HG03280 (cell line): ENCODE data around the gene SLCO1C1.
"Not testable (repeated sequence)": the region's sequence is repeated elsewhere in the genome, so short reads cannot be mapped to it uniquely, and the experiment has no call there.

Source experiments
- ATAC-seq: cut with Tn5 transposase; IDR thresholded peaks from one replicate; pipeline ENCODE4 v1.9.1; 2021; ENCODE audit warnings: mild to moderate bottlenecking, moderate library complexity; ENCODE audit not compliant: unreplicated experiment

Gene SLCO1C1

GRCh38 chr12:20695232-20695631 lies at the start of gene SLCO1C1:
Gene SLCO1C1, plus strand, starts transcription at chr12:20695332. Its CDS starts 4,245 bp downstream, at chr12:20699577.
- ATAC-seq, result no peak

GRCh38 chr12:20646239-20646827 lies 48.8 kb upstream of the SLCO1C1 start:
- no peak for ATAC-seq

- ATAC-seq, result no peak
Observed at GRCh38 chr12:20653871-20654270, 41.3 kb upstream of the SLCO1C1 start.

GRCh38 chr12:20656600-20656999 lies 38.5 kb upstream of the SLCO1C1 start:
- no peak for ATAC-seq

- ATAC-seq, result no peak
Observed at GRCh38 chr12:20657496-20657895, 37.6 kb upstream of the SLCO1C1 start.

GRCh38 chr12:20681334-20681733 lies 13.8 kb upstream of the SLCO1C1 start:
- no peak for ATAC-seq

GRCh38 chr12:20696181-20696905 lies 1.2 kb downstream of the SLCO1C1 start:
- no peak for ATAC-seq

- ATAC-seq, result no peak
Observed at GRCh38 chr12:20701106-20701505, 6.0 kb downstream of the SLCO1C1 start.

GRCh38 chr12:20704860-20705259 lies 9.7 kb downstream of the SLCO1C1 start:
- ATAC-seq, result no peak

GRCh38 chr12:20711846-20712245 lies 16.7 kb downstream of the SLCO1C1 start:
- ATAC-seq, result no peak

GRCh38 chr12:20716037-20716436 lies 20.9 kb downstream of the SLCO1C1 start:
- ATAC-seq, result no peak

GRCh38 chr12:20716985-20717384 lies 21.9 kb downstream of the SLCO1C1 start:
- no peak for ATAC-seq

- no peak for ATAC-seq
Observed at GRCh38 chr12:20718294-20718693, 23.2 kb downstream of the SLCO1C1 start.

- no peak for ATAC-seq
Observed at GRCh38 chr12:20722142-20722541, 27.0 kb downstream of the SLCO1C1 start.

GRCh38 chr12:20731274-20731673 lies 36.1 kb downstream of the SLCO1C1 start:
- ATAC-seq, result no peak

GRCh38 chr12:20740972-20741371 lies 45.8 kb downstream of the SLCO1C1 start:
- no peak for ATAC-seq

GRCh38 chr12:20748198-20748597 lies 53.1 kb downstream of the SLCO1C1 start:
- ATAC-seq, result no peak

- ATAC-seq, result no peak
Observed at GRCh38 chr12:20751046-20751445, 55.9 kb downstream of the SLCO1C1 start.

- no peak for ATAC-seq
Observed at GRCh38 chr12:20777420-20777819, 82.3 kb downstream of the SLCO1C1 start.

GRCh38 chr12:20778969-20779368 lies 83.8 kb downstream of the SLCO1C1 start:
- no peak for ATAC-seq

GRCh38 chr12:20779971-20780370 lies 84.8 kb downstream of the SLCO1C1 start:
- not testable (repeated sequence) for ATAC-seq

GRCh38 chr12:20783796-20784357 lies 88.7 kb downstream of the SLCO1C1 start:
- not testable (repeated sequence) for ATAC-seq
